ENCODE data around the gene PIP5KL1. TPM values are rescaled to one million over a fixed set of nuclear protein-coding genes. Genes with fewer than 3 reads are reported as not detected.

PIP5KL1 gene
- total RNA-seq, 1 donor from 2014 or later, result 4.9 TPM

- Histone ChIP-seq H3K79me2 (ENCODE audit: insufficient read depth, low read length) (peaks cover 84% of the 10 kb centered on the region), H3K4me1 (ENCODE audit: insufficient read depth, low read length) (peaks cover 42% of the 10 kb centered on the region), H3K9ac (ENCODE audit: low read length) (no peak overlapping the region), H2AFZ (ENCODE audit: low read depth, low read length) (no peak overlapping the region), H3K4me3 (ENCODE audit: insufficient read depth, low read depth, low read length) (no peak overlapping the region), H3K4me2 (ENCODE audit: low read length) (no peak overlapping the region), H3K9me3 (ENCODE audit: insufficient read depth, low read depth, low read length) (no peaks in the 10 kb centered on the region), H4K20me1 (ENCODE audit: insufficient read depth, low read length) (peaks cover 85% of the 10 kb centered on the region), H3K36me3 (ENCODE audit: insufficient read depth, low read length) (no peaks in the 10 kb centered on the region), H3K27me3 (ENCODE audit: insufficient read depth, low read length) (no peaks in the 10 kb centered on the region), H3K27ac (ENCODE audit: low read depth, low read length) (no peak overlapping the region)
- H3K9me3 Mint-ChIP-seq (ENCODE audit: unreplicated experiment), result no peaks in the 10 kb centered on the region
- peaks cover 2% of the 10 kb centered on the region for H3K27me3 Mint-ChIP-seq (ENCODE audit: low read depth, unreplicated experiment)
- peaks cover 30% of the 10 kb centered on the region for H3K4me1 Mint-ChIP-seq (ENCODE audit: low read depth, unreplicated experiment)
- FAIRE-seq, result no peak
- TF ChIP-seq, protein P1, sequence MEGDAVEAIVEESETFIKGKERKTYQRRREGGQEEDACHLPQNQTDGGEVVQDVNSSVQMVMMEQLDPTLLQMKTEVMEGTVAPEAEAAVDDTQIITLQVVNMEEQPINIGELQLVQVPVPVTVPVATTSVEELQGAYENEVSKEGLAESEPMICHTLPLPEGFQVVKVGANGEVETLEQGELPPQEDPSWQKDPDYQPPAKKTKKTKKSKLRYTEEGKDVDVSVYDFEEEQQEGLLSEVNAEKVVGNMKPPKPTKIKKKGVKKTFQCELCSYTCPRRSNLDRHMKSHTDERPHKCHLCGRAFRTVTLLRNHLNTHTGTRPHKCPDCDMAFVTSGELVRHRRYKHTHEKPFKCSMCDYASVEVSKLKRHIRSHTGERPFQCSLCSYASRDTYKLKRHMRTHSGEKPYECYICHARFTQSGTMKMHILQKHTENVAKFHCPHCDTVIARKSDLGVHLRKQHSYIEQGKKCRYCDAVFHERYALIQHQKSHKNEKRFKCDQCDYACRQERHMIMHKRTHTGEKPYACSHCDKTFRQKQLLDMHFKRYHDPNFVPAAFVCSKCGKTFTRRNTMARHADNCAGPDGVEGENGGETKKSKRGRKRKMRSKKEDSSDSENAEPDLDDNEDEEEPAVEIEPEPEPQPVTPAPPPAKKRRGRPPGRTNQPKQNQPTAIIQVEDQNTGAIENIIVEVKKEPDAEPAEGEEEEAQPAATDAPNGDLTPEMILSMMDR (IDR thresholded peaks at IDR 0.05; ENCODE audit: insufficient read depth, low read depth, low read length), result no peak
- TF ChIP-seq EZH2 (IDR thresholded peaks at IDR 0.05; ENCODE audit: insufficient read depth, low read length), result no peak
- H3K27ac Mint-ChIP-seq (ENCODE audit: unreplicated experiment), result no peak overlapping the region
- DNase-seq (ENCODE audit: low read depth), result no peak
- H3K36me3 Mint-ChIP-seq (ENCODE audit: low read depth, unreplicated experiment), result peaks cover 1% of the 10 kb centered on the region
- peak overlapping the region; percentile 50 for H3K4me3 Mint-ChIP-seq (ENCODE audit: unreplicated experiment)
Measured at GRCh38 chr9:127976498-127976897, 45.9 kb upstream of the PIP5KL1 start.

GRCh38 chr9:127975376-127976315, 45.1 kb upstream of the PIP5KL1 start:
- Histone ChIP-seq H3K79me2 (ENCODE audit: insufficient read depth, low read length) (peaks cover 92% of the 10 kb centered on the region), H3K9me3 (ENCODE audit: insufficient read depth, low read depth, low read length) (no peaks in the 10 kb centered on the region), H2AFZ (ENCODE audit: low read depth, low read length) (no peak overlapping the region), H3K27me3 (ENCODE audit: insufficient read depth, low read length) (no peaks in the 10 kb centered on the region), H3K4me2 (ENCODE audit: low read length) (no peak overlapping the region), H3K36me3 (ENCODE audit: insufficient read depth, low read length) (no peaks in the 10 kb centered on the region), H3K27ac (ENCODE audit: low read depth, low read length) (no peak overlapping the region), H3K4me1 (ENCODE audit: insufficient read depth, low read length) (peaks cover 38% of the 10 kb centered on the region), H3K9ac (ENCODE audit: low read length) (no peak overlapping the region), H4K20me1 (ENCODE audit: insufficient read depth, low read length) (peaks cover 93% of the 10 kb centered on the region), H3K4me3 (ENCODE audit: insufficient read depth, low read depth, low read length) (no peak overlapping the region)
- H3K9me3 Mint-ChIP-seq (ENCODE audit: unreplicated experiment), result no peaks in the 10 kb centered on the region
- H3K27ac Mint-ChIP-seq (ENCODE audit: unreplicated experiment), result no peak overlapping the region
- FAIRE-seq, result no peak
- DNase-seq (ENCODE audit: low read depth), result no peak
- H3K27me3 Mint-ChIP-seq (ENCODE audit: low read depth, unreplicated experiment), result peaks cover 2% of the 10 kb centered on the region
- no peak for TF ChIP-seq EZH2 (IDR thresholded peaks at IDR 0.05; ENCODE audit: insufficient read depth, low read length)
- TF ChIP-seq, protein P1 (IDR thresholded peaks at IDR 0.05; ENCODE audit: insufficient read depth, low read depth, low read length), result no peak
- H3K4me1 Mint-ChIP-seq (ENCODE audit: low read depth, unreplicated experiment), result peaks cover 33% of the 10 kb centered on the region
- peaks cover 1% of the 10 kb centered on the region for H3K36me3 Mint-ChIP-seq (ENCODE audit: low read depth, unreplicated experiment)
- H3K4me3 Mint-ChIP-seq (ENCODE audit: unreplicated experiment), result no peak overlapping the region

Data from astrocyte (in vitro differentiated cells and primary cell).